Neural cell (in vitro differentiated cells): ENCODE results near the gene SEC61A1. TPM values are rescaled to one million over a fixed set of nuclear protein-coding genes. Genes with fewer than 3 reads are reported as not detected.

ENCODE experiments used
- H2AFZ ChIP-seq: fragments of 200-600, 300-800 bp; sonication (generic), shearing (Covaris generic); 2 replicates; pipeline ENCODE4 v1.6.0; 2014; ENCODE audit warnings: low read depth, mild to moderate bottlenecking, antibody characterized with exemption, low read length, moderate library complexity
- H3F3A ChIP-seq: fragments of 200-600 bp; shearing (Covaris generic); 2 replicates; pipeline ENCODE4 v1.6.1; 2016; ENCODE audit warnings: mild to moderate bottlenecking, moderate library complexity, mixed read lengths, antibody characterized with exemption, low read length; ENCODE audit not compliant: insufficient read depth, poor library complexity, severe bottlenecking
- H3K27ac ChIP-seq: fragments of 200-600, 300-800 bp; sonication (generic), shearing (Covaris generic); 2 replicates; pipeline ENCODE4 v1.5.1; 2014; ENCODE audit warnings: mild to moderate bottlenecking, low read length, moderate library complexity
- H3K27me3 ChIP-seq: fragments of 300-800, 200-600 bp; sonication (generic), shearing (Covaris generic); 2 replicates; pipeline ENCODE4 v1.6.0; 2014; ENCODE audit warnings: mild to moderate bottlenecking, low read depth, low read length, moderate library complexity; ENCODE audit not compliant: insufficient read depth
- H3K36me3 ChIP-seq: fragments of 300-800, 200-600 bp; sonication (generic), shearing (Covaris generic); 2 replicates; pipeline ENCODE4 v1.5.1; 2014; ENCODE audit warnings: mild to moderate bottlenecking, antibody characterized with exemption, low read length, moderate library complexity; ENCODE audit not compliant: insufficient read depth
- H3K4me2 ChIP-seq: fragments of 300-800, 200-600 bp; sonication (generic), shearing (Covaris generic); 2 replicates; pipeline ENCODE4 v1.6.0; 2014; ENCODE audit warnings: mild to moderate bottlenecking, low read length
- H3K4me3 ChIP-seq: fragments of 300-800, 200-600 bp; sonication (generic), shearing (Covaris generic); 2 replicates; pipeline ENCODE4 v1.5.1; 2014; ENCODE audit warnings: mild to moderate bottlenecking, low read length, moderate library complexity
- H3K79me2 ChIP-seq: fragments of 200-600 bp; shearing (Covaris generic); replicated peaks from 2 replicates; pipeline ENCODE4 v1.6.0; 2014; ENCODE audit warnings: mild to moderate bottlenecking, low read length, moderate library complexity; ENCODE audit not compliant: insufficient read depth
- H3K9ac ChIP-seq: fragments of 300-800, 200-600 bp; sonication (generic), shearing (Covaris generic); 2 replicates; pipeline ENCODE4 v1.6.1; 2016; ENCODE audit warnings: mild to moderate bottlenecking, low read length, mixed read lengths
- H3K9me2 ChIP-seq: fragments of 200-600 bp; shearing (Covaris generic); 2 replicates; pipeline ENCODE4 v1.6.1; 2016; ENCODE audit warnings: mild to moderate bottlenecking, low read length, mixed read lengths; ENCODE audit not compliant: insufficient read depth
- H3K9me3 ChIP-seq: fragments of 200-600, 300-800 bp; sonication (generic), shearing (Covaris generic); 2 replicates; pipeline ENCODE4 v1.6.1; 2016; ENCODE audit warnings: mild to moderate bottlenecking, mixed run types, low read length, moderate library complexity, mixed read lengths
- H4K20me1 ChIP-seq: fragments of 200-600 bp; shearing (Covaris generic); 2 replicates; pipeline ENCODE4 v1.6.1; 2016; ENCODE audit warnings: mild to moderate bottlenecking, mixed run types; ENCODE audit not compliant: insufficient read depth
- CTCF ChIP-seq: fragments of 450-650 bp; IDR thresholded peaks from 2 replicates; pipeline ENCODE4 v1.5.1; 2014; ENCODE audit warnings: antibody characterized with exemption, mild to moderate bottlenecking, moderate library complexity; ENCODE audit not compliant: poor library complexity, severe bottlenecking
- EP300 ChIP-seq: fragments of 450-650 bp; conservative IDR thresholded peaks from 2 replicates; pipeline ENCODE4 v1.6.1; 2014; ENCODE audit warnings: antibody characterized with exemption, mild to moderate bottlenecking, moderate library complexity; ENCODE audit not compliant: poor library complexity, severe bottlenecking
- EZH2 ChIP-seq: fragments of 200-600, 300-800 bp; shearing (Covaris generic), sonication (generic); IDR thresholded peaks from 2 replicates; pipeline ENCODE4 v1.6.1; 2014; ENCODE audit warnings: antibody characterized with exemption, low read length, borderline replicate concordance, mild to moderate bottlenecking; ENCODE audit not compliant: insufficient read depth, poor library complexity, severe bottlenecking
- MXI1 ChIP-seq: fragments of 450-650 bp; conservative IDR thresholded peaks from 2 replicates; pipeline ENCODE4 v1.6.1; 2014; ENCODE audit warnings: antibody characterized with exemption, mild to moderate bottlenecking; ENCODE audit not compliant: poor library complexity, severe bottlenecking
- POLR2AphosphoS5 ChIP-seq: IDR thresholded peaks from 2 replicates; pipeline ENCODE4 v1.6.1; 2012
- RAD21 ChIP-seq: fragments of 450-650 bp; conservative IDR thresholded peaks from 2 replicates; pipeline ENCODE4 v1.6.1; 2014; ENCODE audit warnings: antibody characterized with exemption, mild to moderate bottlenecking, moderate library complexity
- REST ChIP-seq: IDR thresholded peaks from 2 replicates; pipeline ENCODE4 v1.6.1; 2012; ENCODE audit warnings: borderline replicate concordance
- SMC3 ChIP-seq: fragments of 450-650 bp; conservative IDR thresholded peaks from 2 replicates; pipeline ENCODE4 v1.6.1; 2014; ENCODE audit warnings: antibody characterized with exemption, mild to moderate bottlenecking, moderate library complexity; ENCODE audit not compliant: poor library complexity
- TAF1 ChIP-seq: IDR thresholded peaks from 2 replicates; pipeline ENCODE4 v1.6.1; 2012; ENCODE audit warnings: low read depth
- polyA plus RNA-seq: library from polyadenylated mRNA; depleted of rRNA; stranded (reverse); fragments of >200 nt; gene quantifications from 2 replicates; pipeline ENCODE4 v1.2.3, GENCODE V29; 2014

Gene SEC61A1
- polyA plus RNA-seq, 1 donor from 2014 or later = 91.6 TPM

- H4K20me1 ChIP-seq = no peaks in the 10 kb centered on the region
- no peak overlapping the region for H3K4me3 ChIP-seq
- TF ChIP-seq EP300 = no peak
- TF ChIP-seq POLR2AphosphoS5 = no peak
- no peak for TF ChIP-seq TAF1
- no peak for TF ChIP-seq MXI1
- H3K27me3 ChIP-seq = no peaks in the 10 kb centered on the region
- H3K9me2 ChIP-seq = no peaks in the 10 kb centered on the region
- no peak overlapping the region for H3K4me2 ChIP-seq
- no peaks in the 10 kb centered on the region for H3K9me3 ChIP-seq
- no peak overlapping the region for H3K9ac ChIP-seq
- H3K27ac ChIP-seq = no peak overlapping the region
- H2AFZ ChIP-seq = no peak overlapping the region
- no peaks in the 10 kb centered on the region for H3F3A ChIP-seq
- H3K36me3 ChIP-seq = peaks cover 11% of the 10 kb centered on the region
- no peaks in the 10 kb centered on the region for H3K79me2 ChIP-seq
Measured at GRCh38 chr3:128067489-128067888, 15.3 kb downstream of the SEC61A1 start.

GRCh38 chr3:128068156-128068620 is 16.0 kb downstream of the SEC61A1 start:
- TF ChIP-seq CTCF (peak; percentile 50), POLR2AphosphoS5 (no peak), MXI1 (no peak), SMC3 (peak; percentile 53), RAD21 (peak; percentile 24)
- no peaks in the 10 kb centered on the region for H3F3A ChIP-seq
- H3K9me3 ChIP-seq = no peaks in the 10 kb centered on the region
- no peaks in the 10 kb centered on the region for H3K9me2 ChIP-seq
- no peaks in the 10 kb centered on the region for H4K20me1 ChIP-seq
- H2AFZ ChIP-seq = no peak overlapping the region
- no peak overlapping the region for H3K9ac ChIP-seq
- H3K79me2 ChIP-seq = no peaks in the 10 kb centered on the region
- H3K27me3 ChIP-seq = no peaks in the 10 kb centered on the region
- H3K4me3 ChIP-seq = no peak overlapping the region
- H3K27ac ChIP-seq = no peak overlapping the region
- H3K36me3 ChIP-seq = peaks cover 11% of the 10 kb centered on the region
- no peak overlapping the region for H3K4me2 ChIP-seq

- Histone ChIP-seq H3K4me3 (no peak overlapping the region), H3K9me2 (no peaks in the 10 kb centered on the region), H3K27me3 (no peaks in the 10 kb centered on the region), H3K79me2 (no peaks in the 10 kb centered on the region), H3K4me2 (no peak overlapping the region), H3K9me3 (no peaks in the 10 kb centered on the region), H3K27ac (no peak overlapping the region), H3K9ac (no peak overlapping the region), H4K20me1 (no peaks in the 10 kb centered on the region), H3F3A (no peaks in the 10 kb centered on the region), H2AFZ (no peak overlapping the region), H3K36me3 (peaks cover 11% of the 10 kb centered on the region)
- TF ChIP-seq POLR2AphosphoS5 = no peak
- no peak for TF ChIP-seq CTCF
- TF ChIP-seq SMC3 = no peak
- no peak for TF ChIP-seq RAD21
- no peak for TF ChIP-seq EZH2
- TF ChIP-seq MXI1 = no peak
- no peak for TF ChIP-seq REST
- no peak for TF ChIP-seq EP300
- no peak for TF ChIP-seq TAF1
Measured at GRCh38 chr3:128069271-128069670, 17.0 kb downstream of the SEC61A1 start.
